CD4-positive, alpha-beta T cell treated with Interleukin-4 for 1 hour (primary cell): ENCODE results near the gene BMPER.

ENCODE experiments used
- DNase-seq, 2 donors: peaks; one replicate each; pipeline ENCODE4 v3.0.0-alpha.2; 2020 to 2022

The BMPER gene

GRCh38 chr7:33926535-33926934 lies 21.2 kb downstream of the BMPER start:
- no peak for DNase-seq

GRCh38 chr7:33928986-33929385 lies 23.6 kb downstream of the BMPER start:
- DNase-seq: no peak

GRCh38 chr7:33932221-33932620 lies 26.9 kb downstream of the BMPER start:
- DNase-seq: no peak

- DNase-seq: peak; percentile 51 to 54
Measured at GRCh38 chr7:33932832-33933468, 27.6 kb downstream of the BMPER start.

- no peak for DNase-seq
Measured at GRCh38 chr7:33933611-33934281, 28.4 kb downstream of the BMPER start.

- DNase-seq: no peak
Measured at GRCh38 chr7:33934391-33934790, 29.1 kb downstream of the BMPER start.

- DNase-seq: no peak
Measured at GRCh38 chr7:33936503-33936902, 31.2 kb downstream of the BMPER start.

GRCh38 chr7:33937871-33938270 lies 32.5 kb downstream of the BMPER start:
- no peak for DNase-seq

- DNase-seq: no peak
Measured at GRCh38 chr7:33939121-33939520, 33.8 kb downstream of the BMPER start.

- no peak for DNase-seq
Measured at GRCh38 chr7:33940503-33940902, 35.2 kb downstream of the BMPER start.

- no peak for DNase-seq
Measured at GRCh38 chr7:33941418-33941817, 36.1 kb downstream of the BMPER start.

GRCh38 chr7:33946094-33946699 lies 40.9 kb downstream of the BMPER start:
- no peak for DNase-seq

GRCh38 chr7:33950047-33950714 lies 44.8 kb downstream of the BMPER start:
- DNase-seq: no peak

- no peak for DNase-seq
Measured at GRCh38 chr7:33952824-33953223, 47.5 kb downstream of the BMPER start.

- DNase-seq: no peak
Measured at GRCh38 chr7:33958104-33958503, 52.8 kb downstream of the BMPER start.

- DNase-seq: no peak
Measured at GRCh38 chr7:33959676-33960075, 54.3 kb downstream of the BMPER start.

GRCh38 chr7:33961948-33962347 lies 56.6 kb downstream of the BMPER start:
- DNase-seq: no peak

- DNase-seq: no peak
Measured at GRCh38 chr7:33964417-33965182, 59.3 kb downstream of the BMPER start.

- no peak for DNase-seq
Measured at GRCh38 chr7:33965183-33965744, 59.9 kb downstream of the BMPER start.

GRCh38 chr7:33968591-33968990 lies 63.3 kb downstream of the BMPER start:
- DNase-seq: no peak

- DNase-seq: no peak
Measured at GRCh38 chr7:33970536-33970935, 65.2 kb downstream of the BMPER start.

GRCh38 chr7:33971106-33971505 lies 65.8 kb downstream of the BMPER start:
- no peak for DNase-seq
